Frontal cortex (tissue), 4 donors: Measurements from ENCODE around the gene SRSF12. TPM values are rescaled to one million over a fixed set of nuclear protein-coding genes. Genes with fewer than 3 reads are reported as not detected.
A peak's percentile ranks its signal among the peaks of the same experiment; 100 is the strongest.
"Not testable (repeated sequence)": the region's sequence is repeated elsewhere in the genome, so short reads cannot be mapped to it uniquely, and the experiment has no call there.

Source experiments
- DNase-seq, 2 donors: peaks; one replicate each; pipeline ENCODE4 v3.0.0; 2012; ENCODE audit warnings: low spot score in 2 of 2
- FAIRE-seq: peaks from 2 replicates; lab custom pipeline; 2012; peaks lifted over from hg19 to GRCh38; lab: Jason Lieb, UNC
- total RNA-seq: library from RNA; depleted of rRNA; stranded (reverse); fragments of >200 nt; gene quantifications from one replicate; pipeline ENCODE4 v1.2.3, GENCODE V29; 2014
- donor health status: control.
- donor health status: control.
- donor health status: control.

The SRSF12 gene
- total RNA-seq, 1 donor from 2014 or later: 36.7 TPM

- FAIRE-seq (no peak), DNase-seq (peak; percentile 25 to 33)
Measured at GRCh38 chr6:89079511-89080234, 38.2 kb downstream of the SRSF12 start.

GRCh38 chr6:89073840-89074239, 44.0 kb downstream of the SRSF12 start:
- DNase-seq (no peak), FAIRE-seq (no peak)

GRCh38 chr6:89073014-89073620, 44.8 kb downstream of the SRSF12 start:
- no peak for FAIRE-seq
- DNase-seq: no peak

- FAIRE-seq: no peak
- no peak for DNase-seq
Measured at GRCh38 chr6:89071036-89071435, 46.8 kb downstream of the SRSF12 start.

- no peak for FAIRE-seq
- no peak for DNase-seq
Measured at GRCh38 chr6:89069536-89070163, 48.2 kb downstream of the SRSF12 start.

GRCh38 chr6:89068695-89069094, 49.2 kb downstream of the SRSF12 start:
- DNase-seq (no peak), FAIRE-seq (no peak)

- no peak for DNase-seq
- FAIRE-seq: no peak
Measured at GRCh38 chr6:89067796-89068195, 50.1 kb downstream of the SRSF12 start.

GRCh38 chr6:89066940-89067646, 50.8 kb downstream of the SRSF12 start:
- no peak for DNase-seq
- FAIRE-seq: no peak

GRCh38 chr6:89066121-89066520, 51.8 kb downstream of the SRSF12 start:
- DNase-seq, FAIRE-seq: not testable (repeated sequence)

- not testable (repeated sequence) for DNase-seq, FAIRE-seq
Measured at GRCh38 chr6:89064931-89065330, 52.9 kb downstream of the SRSF12 start.

GRCh38 chr6:89063881-89064280, 54.0 kb downstream of the SRSF12 start:
- FAIRE-seq (no peak), DNase-seq (no peak)

- no peak for DNase-seq
- FAIRE-seq: no peak
Measured at GRCh38 chr6:89059227-89059626, 58.6 kb downstream of the SRSF12 start.

GRCh38 chr6:89058627-89059026, 59.2 kb downstream of the SRSF12 start:
- DNase-seq (no peak), FAIRE-seq (no peak)

GRCh38 chr6:89057759-89058158, 60.1 kb downstream of the SRSF12 start:
- no peak for FAIRE-seq

GRCh38 chr6:89054208-89054607, 63.7 kb downstream of the SRSF12 start:
- no peak for FAIRE-seq
- DNase-seq: no peak

More at GRCh38 chr6:89057759-89058158, 60.1 kb downstream of the SRSF12 start:
- no peak for DNase-seq

- FAIRE-seq: no peak
Measured at GRCh38 chr6:89051676-89052075, 66.2 kb downstream of the SRSF12 start.

GRCh38 chr6:89050697-89051096, 67.2 kb downstream of the SRSF12 start:
- FAIRE-seq (no peak), DNase-seq (no peak)

More at GRCh38 chr6:89051676-89052075, 66.2 kb downstream of the SRSF12 start:
- DNase-seq: no peak

- FAIRE-seq (no peak), DNase-seq (no peak)
Measured at GRCh38 chr6:89050155-89050554, 67.7 kb downstream of the SRSF12 start.

- FAIRE-seq (no peak), DNase-seq (no peak)
Measured at GRCh38 chr6:89048985-89049384, 68.9 kb downstream of the SRSF12 start.

GRCh38 chr6:89048288-89048923, 69.5 kb downstream of the SRSF12 start:
- FAIRE-seq (no peak), DNase-seq (no peak)
